ENCODE measurements around the gene CCDC146. TPM values are rescaled to one million over a fixed set of nuclear protein-coding genes. Genes with fewer than 3 reads are reported as not detected.

CCDC146 gene
- total RNA-seq, 1 experiment from 2014 or later = 4.7 TPM

DNA sequence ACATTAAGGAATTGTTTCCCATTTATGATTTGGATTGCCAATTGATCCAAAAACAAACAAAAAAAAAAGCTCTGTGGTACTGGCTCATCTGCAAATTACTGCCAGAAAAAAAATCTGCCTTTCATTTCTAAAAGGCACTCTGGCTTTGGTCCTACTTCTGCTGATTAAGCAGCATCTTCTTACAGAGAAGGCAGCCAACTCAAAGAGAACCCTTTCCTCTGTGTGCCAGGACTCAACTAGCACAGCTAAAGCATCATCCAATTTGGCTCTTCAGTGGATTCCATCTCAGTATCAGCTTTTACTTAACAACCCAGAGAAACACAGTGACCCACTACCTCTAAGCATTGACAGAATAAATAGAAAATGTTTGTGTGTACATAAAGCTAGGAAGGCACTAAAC is 213.2 kb downstream of the CCDC146 start:
- TF ChIP-seq EZH2 (IDR thresholded peaks at IDR 0.05; ENCODE audit: low read length, unreplicated experiment) = no peak
- TF ChIP-seq EZH2phosphoT487 (IDR thresholded peaks at IDR 0.05; ENCODE audit: borderline replicate concordance, low read length) = no peak
- TF ChIP-seq, protein P1, sequence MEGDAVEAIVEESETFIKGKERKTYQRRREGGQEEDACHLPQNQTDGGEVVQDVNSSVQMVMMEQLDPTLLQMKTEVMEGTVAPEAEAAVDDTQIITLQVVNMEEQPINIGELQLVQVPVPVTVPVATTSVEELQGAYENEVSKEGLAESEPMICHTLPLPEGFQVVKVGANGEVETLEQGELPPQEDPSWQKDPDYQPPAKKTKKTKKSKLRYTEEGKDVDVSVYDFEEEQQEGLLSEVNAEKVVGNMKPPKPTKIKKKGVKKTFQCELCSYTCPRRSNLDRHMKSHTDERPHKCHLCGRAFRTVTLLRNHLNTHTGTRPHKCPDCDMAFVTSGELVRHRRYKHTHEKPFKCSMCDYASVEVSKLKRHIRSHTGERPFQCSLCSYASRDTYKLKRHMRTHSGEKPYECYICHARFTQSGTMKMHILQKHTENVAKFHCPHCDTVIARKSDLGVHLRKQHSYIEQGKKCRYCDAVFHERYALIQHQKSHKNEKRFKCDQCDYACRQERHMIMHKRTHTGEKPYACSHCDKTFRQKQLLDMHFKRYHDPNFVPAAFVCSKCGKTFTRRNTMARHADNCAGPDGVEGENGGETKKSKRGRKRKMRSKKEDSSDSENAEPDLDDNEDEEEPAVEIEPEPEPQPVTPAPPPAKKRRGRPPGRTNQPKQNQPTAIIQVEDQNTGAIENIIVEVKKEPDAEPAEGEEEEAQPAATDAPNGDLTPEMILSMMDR (conservative IDR thresholded peaks at IDR 0.05; ENCODE audit: low read depth, low read length) = no peak
- BruUV-seq (replicated peaks) = no TSS peak
- POLR2A ChIA-PET (ENCODE audit: unreplicated experiment) = interaction anchor here (0.6 kb wide), 1 partner anchor 19 kb away, joined by 3 read pairs; no protein-coding TSS in a partner anchor
- Histone ChIP-seq H3K4me3 (ENCODE audit: low read length) (no peak overlapping the region), H4K20me1 (ENCODE audit: low read length) (no peaks in the 10 kb centered on the region), H3K27me3 (ENCODE audit: low read length) (no peaks in the 10 kb centered on the region), H3K4me2 (ENCODE audit: low read length) (no peak overlapping the region), H3K4me1 (ENCODE audit: insufficient read depth, low read length) (peaks cover 17% of the 10 kb centered on the region), H2AFZ (ENCODE audit: low read length) (no peak overlapping the region), H3K27ac (ENCODE audit: low read length) (no peak overlapping the region), H3F3A (ENCODE audit: low read length, unreplicated experiment) (no peaks in the 10 kb centered on the region), H3K9me2 (replicated peaks; ENCODE audit: low read length) (no peaks in the 10 kb centered on the region), H3K79me2 (ENCODE audit: low read length) (no peaks in the 10 kb centered on the region), H3K9me3 (ENCODE audit: low read length) (no peaks in the 10 kb centered on the region), H3K36me3 (ENCODE audit: low read depth, low read length) (no peaks in the 10 kb centered on the region), H3K9ac (ENCODE audit: low read length) (no peak overlapping the region)
- DNase-seq (no peak), ATAC-seq (no peak)
- intact Hi-C loops (cut with micrococcal nuclease) = no loop called here
- CTCF ChIA-PET = no interaction called here

DNA sequence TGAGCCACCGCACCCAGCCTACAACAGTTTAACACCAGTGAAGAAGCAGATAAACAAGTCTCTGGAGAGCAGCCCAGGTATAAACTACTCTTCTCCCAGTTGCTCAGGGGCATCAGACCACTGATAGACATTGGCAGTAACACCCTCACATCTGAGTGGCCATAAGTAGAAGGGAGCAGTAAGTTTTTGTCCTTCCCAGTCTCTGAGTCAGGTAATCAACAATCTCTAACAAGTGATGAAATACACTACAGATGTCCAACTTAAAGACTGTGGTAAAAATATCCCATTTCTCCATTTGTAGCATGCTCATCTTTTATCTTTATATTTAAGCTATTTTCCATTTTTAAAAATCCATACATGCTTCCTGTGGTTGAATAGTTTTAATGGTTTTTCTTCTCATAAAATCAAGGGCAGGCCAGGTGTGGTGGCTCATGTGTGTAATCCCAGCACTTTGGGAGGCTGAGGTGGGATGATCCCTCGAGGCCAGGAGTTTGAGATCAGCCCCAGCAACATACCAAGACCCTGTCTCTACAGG is 215.1 kb downstream of the CCDC146 start:
- H4K20me1 ChIP-seq (ENCODE audit: low read length) = no peaks in the 10 kb centered on the region
- TF ChIP-seq EZH2phosphoT487 (IDR thresholded peaks at IDR 0.05; ENCODE audit: borderline replicate concordance, low read length) (no peak), EZH2 (IDR thresholded peaks at IDR 0.05; ENCODE audit: low read length, unreplicated experiment) (no peak)
- TF ChIP-seq, protein P1 (conservative IDR thresholded peaks at IDR 0.05; ENCODE audit: low read depth, low read length) = no peak
- ATAC-seq (no peak), DNase-seq (no peak)
- H3K27me3 ChIP-seq (ENCODE audit: low read length) = no peaks in the 10 kb centered on the region
- H3K4me1 ChIP-seq (ENCODE audit: insufficient read depth, low read length) = peaks cover 5% of the 10 kb centered on the region; the same call in 1 of the 2 replicates
- H3K4me3 ChIP-seq (ENCODE audit: low read length) = no peak overlapping the region
- no peaks in the 10 kb centered on the region for H3K9me2 ChIP-seq (replicated peaks; ENCODE audit: low read length)
- no peaks in the 10 kb centered on the region for H3K9me3 ChIP-seq (ENCODE audit: low read length)
- intact Hi-C loops (cut with micrococcal nuclease) = no loop called here
- H3K27ac ChIP-seq (ENCODE audit: low read length) = no peak overlapping the region
- no peaks in the 10 kb centered on the region for H3F3A ChIP-seq (ENCODE audit: low read length, unreplicated experiment)
- H3K79me2 ChIP-seq (ENCODE audit: low read length) = no peaks in the 10 kb centered on the region
- no TSS peak for BruUV-seq (replicated peaks)
- CTCF ChIA-PET = no interaction called here
- no peaks in the 10 kb centered on the region for H3K36me3 ChIP-seq (ENCODE audit: low read depth, low read length)
- POLR2A ChIA-PET (ENCODE audit: unreplicated experiment) = no interaction called here
- H3K9ac ChIP-seq (ENCODE audit: low read length) = no peak overlapping the region
- no peak overlapping the region for H2AFZ ChIP-seq (ENCODE audit: low read length)
- H3K4me2 ChIP-seq (ENCODE audit: low read length) = no peak overlapping the region

DNA sequence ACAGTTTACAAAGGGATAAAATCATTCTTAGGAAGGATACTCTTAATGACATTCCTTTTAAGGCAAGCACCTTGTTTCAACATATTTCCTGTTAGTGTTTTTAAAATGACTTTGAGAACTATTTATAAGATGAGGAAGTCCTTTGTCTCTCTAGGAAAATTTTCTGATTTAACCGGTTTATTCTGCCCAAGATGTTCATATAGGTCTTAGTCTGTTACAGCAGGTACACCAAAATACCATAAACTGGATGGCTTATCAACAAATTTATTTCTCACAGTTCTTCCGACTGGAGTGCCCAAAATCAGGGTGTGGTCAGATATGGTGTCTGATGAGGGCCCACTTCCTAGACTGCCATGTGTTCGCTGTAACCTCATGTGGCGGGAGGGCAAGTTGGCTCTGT is 215.8 kb downstream of the CCDC146 start:
- TF ChIP-seq EZH2phosphoT487 (IDR thresholded peaks at IDR 0.05; ENCODE audit: borderline replicate concordance, low read length) = no peak
- no peak for TF ChIP-seq EZH2 (IDR thresholded peaks at IDR 0.05; ENCODE audit: low read length, unreplicated experiment)
- TF ChIP-seq, protein P1 (conservative IDR thresholded peaks at IDR 0.05; ENCODE audit: low read depth, low read length) = no peak
- DNase-seq = no peak
- ChIA-PET POLR2A (ENCODE audit: unreplicated experiment) (no interaction called here), CTCF (no interaction called here)
- Histone ChIP-seq H4K20me1 (ENCODE audit: low read length) (no peaks in the 10 kb centered on the region), H3K9me2 (replicated peaks; ENCODE audit: low read length) (no peaks in the 10 kb centered on the region), H3K79me2 (ENCODE audit: low read length) (no peaks in the 10 kb centered on the region), H3F3A (ENCODE audit: low read length, unreplicated experiment) (no peaks in the 10 kb centered on the region), H3K9me3 (ENCODE audit: low read length) (no peaks in the 10 kb centered on the region), H3K9ac (ENCODE audit: low read length) (no peak overlapping the region), H3K36me3 (ENCODE audit: low read depth, low read length) (no peaks in the 10 kb centered on the region), H3K27ac (ENCODE audit: low read length) (no peak overlapping the region), H3K4me3 (ENCODE audit: low read length) (no peak overlapping the region), H3K4me1 (ENCODE audit: insufficient read depth, low read length) (peaks cover 5% of the 10 kb centered on the region; the same call in 1 of the 2 replicates), H3K27me3 (ENCODE audit: low read length) (no peaks in the 10 kb centered on the region), H2AFZ (ENCODE audit: low read length) (no peak overlapping the region), H3K4me2 (ENCODE audit: low read length) (no peak overlapping the region)
- intact Hi-C loops (cut with micrococcal nuclease) = no loop called here
- BruUV-seq (replicated peaks) = no TSS peak
- no peak for ATAC-seq
